Measurements from ENCODE around the gene WDR17. TPM values are rescaled to one million over a fixed set of nuclear protein-coding genes. Genes with fewer than 3 reads are reported as not detected.

Gene WDR17
- total RNA-seq, 2 experiments from 2014 or later: 0.47 to 0.64 TPM

- Histone ChIP-seq H3K36me3 (ENCODE audit: insufficient read depth, low read length) (no peaks in the 10 kb centered on the region), H3K4me3 (ENCODE audit: low read length) (peak within 1 kb of the TSS; percentile 68), H3K27me3 (ENCODE audit: control insufficient read depth in 1 of 2, insufficient read depth in 2 of 2, low read length in 2 of 2) (peaks cover 8 to 20% of the 10 kb centered on the region in 2 experiments), H3K27ac (ENCODE audit: low read depth in 1 of 2, low read length in 2 of 2) (no peak within 1 kb of the TSS), H3K4me1 (ENCODE audit: insufficient read depth, low read length) (peaks cover 11% of the 10 kb centered on the region), H3K9me3 (ENCODE audit: control insufficient read depth in 1 of 2, insufficient read depth in 1 of 2, low read length in 2 of 2) (no peaks in the 10 kb centered on the region)
- POLR2A ChIA-PET: interaction anchor here (0.8 to 1.8 kb wide), 5 partner anchors 113 to 1912 kb away, joined by 4 to 5 read pairs (median 4); partner anchors contain the start of genes CEP44 and FBXO8
- H3K9me3 Mint-ChIP-seq: no peaks in the 10 kb centered on the region
- H3K4me1 Mint-ChIP-seq (ENCODE audit: low read depth): peaks cover 10% of the 10 kb centered on the region
- DNase-seq (peak; percentile 87 to 97 (median 92)), ATAC-seq (ENCODE audit: poor library complexity) (peak; percentile 99)
- H3K27me3 Mint-ChIP-seq: peaks cover 44% of the 10 kb centered on the region
- TF ChIP-seq CTCF (IDR thresholded peaks at IDR 0.05): no peak
- CTCF ChIA-PET: interaction anchor here (0.6 to 1.0 kb wide), 2 partner anchors 68 to 124 kb away, joined by 3 read pairs; partner anchors contain the start of gene SPCS3
- intact Hi-C loops (cut with DNase I, micrococcal nuclease): loop anchor here (1.0 to 10.0 kb wide), 6 partner anchors 124 to 1913 kb away; partner anchors contain the start of genes CEP44 (in 2 of the 2), FBXO8 (in 2 of the 2), AGA (in 1 of the 2) and SPCS3 (in 1 of the 2)
- H3K36me3 Mint-ChIP-seq (ENCODE audit: low read depth): peaks cover 7% of the 10 kb centered on the region
- H3K4me3 Mint-ChIP-seq: peak within 1 kb of the TSS; percentile 89
- H3K27ac Mint-ChIP-seq: peak within 1 kb of the TSS; percentile 93
Observed at GRCh38 chr4:176195184-176195978, 129.7 kb downstream of the WDR17 start, which contains the start of gene SPATA4. SPATA4 (minus strand) TSS chr4:176195585; CDS start chr4:176195562, 23 bp downstream.

- no peak overlapping the region for H3K4me3 Mint-ChIP-seq
- no peak for DNase-seq
- H3K27me3 Mint-ChIP-seq: peaks cover 31% of the 10 kb centered on the region
- no peaks in the 10 kb centered on the region for H3K9me3 ChIP-seq (ENCODE audit: control insufficient read depth in 1 of 2, insufficient read depth in 1 of 2, low read length in 2 of 2)
- ChIA-PET CTCF (no interaction called here), POLR2A (no interaction called here)
- H3K27ac Mint-ChIP-seq: no peak overlapping the region
- peaks cover 11% of the 10 kb centered on the region for H3K4me1 ChIP-seq (ENCODE audit: insufficient read depth, low read length)
- intact Hi-C loops (cut with DNase I, micrococcal nuclease): loop anchor here (5.0 to 10.0 kb wide), 5 partner anchors 134 to 1916 kb away; partner anchors contain the start of genes CEP44 (in 2 of the 2), FBXO8 (in 2 of the 2), AGA (in 1 of the 2) and WDR17 (in 1 of the 2)
- H3K4me3 ChIP-seq (ENCODE audit: low read length): no peak overlapping the region
- peaks cover 10% of the 10 kb centered on the region for H3K4me1 Mint-ChIP-seq (ENCODE audit: low read depth)
- no peak for TF ChIP-seq CTCF (IDR thresholded peaks at IDR 0.05)
- H3K9me3 Mint-ChIP-seq: no peaks in the 10 kb centered on the region
- H3K36me3 Mint-ChIP-seq (ENCODE audit: low read depth): peaks cover 7% of the 10 kb centered on the region
- peaks cover 5 to 8% of the 10 kb centered on the region in 2 experiments for H3K27me3 ChIP-seq (ENCODE audit: control insufficient read depth in 1 of 2, insufficient read depth in 2 of 2, low read length in 2 of 2)
- H3K27ac ChIP-seq (ENCODE audit: low read depth in 1 of 2, low read length in 2 of 2): no peak overlapping the region
- no peak for ATAC-seq (ENCODE audit: poor library complexity)
- no peaks in the 10 kb centered on the region for H3K36me3 ChIP-seq (ENCODE audit: insufficient read depth, low read length)
Observed at GRCh38 chr4:176198316-176198903, 132.8 kb downstream of the WDR17 start.

- DNase-seq (no peak), ATAC-seq (ENCODE audit: poor library complexity) (no peak)
- Mint-ChIP-seq H3K27ac (no peak overlapping the region), H3K27me3 (peaks cover 50% of the 10 kb centered on the region), H3K9me3 (no peaks in the 10 kb centered on the region), H3K36me3 (ENCODE audit: low read depth) (no peaks in the 10 kb centered on the region), H3K4me1 (ENCODE audit: low read depth) (no peaks in the 10 kb centered on the region), H3K4me3 (no peak overlapping the region)
- ChIA-PET CTCF (no interaction called here), POLR2A (no interaction called here)
- Histone ChIP-seq H3K27me3 (ENCODE audit: control insufficient read depth in 1 of 2, insufficient read depth in 2 of 2, low read length in 2 of 2) (peaks cover 0 to 18% of the 10 kb centered on the region in 2 experiments), H3K4me1 (ENCODE audit: insufficient read depth, low read length) (no peaks in the 10 kb centered on the region), H3K36me3 (ENCODE audit: insufficient read depth, low read length) (no peaks in the 10 kb centered on the region), H3K9me3 (ENCODE audit: control insufficient read depth in 1 of 2, insufficient read depth in 1 of 2, low read length in 2 of 2) (no peaks in the 10 kb centered on the region), H3K4me3 (ENCODE audit: low read length) (no peak overlapping the region), H3K27ac (ENCODE audit: low read depth in 1 of 2, low read length in 2 of 2) (no peak overlapping the region)
- intact Hi-C loops (cut with DNase I, micrococcal nuclease): no loop called here
- TF ChIP-seq CTCF (IDR thresholded peaks at IDR 0.05): no peak
Observed at GRCh38 chr4:176205299-176205698, 139.7 kb downstream of the WDR17 start.

Data from CD4-positive, alpha-beta T cell (primary cell).